ENCODE results near the gene TRIP10. TPM values are rescaled to one million over a fixed set of nuclear protein-coding genes. Genes with fewer than 3 reads are reported as not detected.

Gene TRIP10
- total and polyA plus RNA-seq, 4 donors: 3.4 to 9.9 (median 7.4) TPM

DNA sequence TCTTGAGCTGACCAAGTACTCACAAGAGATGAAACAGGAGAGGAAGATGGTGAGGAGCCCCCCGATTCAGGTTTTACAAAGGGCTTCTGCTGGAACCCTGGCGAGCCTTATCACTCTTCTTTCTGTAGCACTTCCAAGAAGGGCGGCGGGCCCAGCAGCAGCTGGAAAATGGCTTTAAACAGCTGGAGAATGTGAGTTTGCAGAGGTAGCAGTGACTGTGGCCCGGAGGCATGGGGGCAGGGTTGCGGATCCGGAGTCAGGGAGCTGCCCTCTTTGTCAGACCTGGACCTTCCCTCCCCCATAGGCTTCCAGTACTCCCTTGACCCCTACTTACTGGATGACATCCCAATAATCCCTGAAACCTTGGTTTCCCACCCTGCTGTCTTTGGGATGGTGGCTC is 3.6 kb downstream of the TRIP10 start:
- no peak overlapping the region for H3K9ac ChIP-seq (ENCODE audit: low read depth in 1 of 2, low read length in 2 of 2)

DNA sequence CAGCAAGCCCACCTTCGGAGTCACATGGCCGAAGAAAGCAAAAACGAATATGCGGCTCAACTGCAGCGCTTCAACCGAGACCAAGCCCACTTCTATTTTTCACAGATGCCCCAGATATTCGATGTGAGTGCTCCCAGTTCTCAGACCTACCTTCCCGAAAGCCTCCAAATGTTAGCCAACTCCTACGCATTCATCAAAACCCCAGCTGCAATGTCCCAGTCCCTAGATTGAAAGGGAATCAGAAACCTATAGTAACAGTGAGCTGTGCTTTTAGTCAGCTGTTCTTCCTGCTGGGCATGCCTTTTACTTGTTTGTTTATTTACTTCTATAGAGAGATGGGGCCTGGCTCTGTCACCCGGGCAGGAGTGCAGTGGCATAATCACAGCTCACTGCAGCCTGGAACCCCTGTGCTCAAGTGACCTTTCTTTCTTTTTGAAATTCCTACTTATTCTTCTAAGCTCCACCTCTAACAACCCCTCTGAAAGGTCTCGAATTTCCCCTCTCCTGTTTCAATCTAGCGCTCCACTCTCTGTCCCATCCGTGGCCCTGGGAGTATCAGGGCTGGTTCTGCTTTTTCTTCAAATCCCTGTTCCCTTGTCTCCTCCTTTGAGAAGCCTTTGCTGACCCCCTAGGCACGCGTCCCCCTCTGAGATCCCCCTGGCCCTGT is 4.4 kb downstream of the TRIP10 start:
- H3K4me1 ChIP-seq (ENCODE audit: control insufficient read depth in 4 of 4, insufficient read depth in 4 of 4, low read length in 3 of 4): peaks cover 8 to 21% (median 15%) of the 10 kb centered on the region in 4 donors
- H3K27me3 ChIP-seq (ENCODE audit: control insufficient read depth in 4 of 4, insufficient read depth in 4 of 4, low read length in 3 of 4): no peaks in the 10 kb centered on the region
- TF ChIP-seq, protein P1, sequence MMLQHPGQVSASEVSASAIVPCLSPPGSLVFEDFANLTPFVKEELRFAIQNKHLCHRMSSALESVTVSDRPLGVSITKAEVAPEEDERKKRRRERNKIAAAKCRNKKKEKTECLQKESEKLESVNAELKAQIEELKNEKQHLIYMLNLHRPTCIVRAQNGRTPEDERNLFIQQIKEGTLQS (IDR thresholded peaks at IDR 0.05): no peak
- TF ChIP-seq FOXA1 (IDR thresholded peaks at IDR 0.05) (no peak), HNF4G (IDR thresholded peaks at IDR 0.05) (no peak), TAF1 (conservative IDR thresholded peaks at IDR 0.05) (no peak)
- TF ChIP-seq, protein P2, sequence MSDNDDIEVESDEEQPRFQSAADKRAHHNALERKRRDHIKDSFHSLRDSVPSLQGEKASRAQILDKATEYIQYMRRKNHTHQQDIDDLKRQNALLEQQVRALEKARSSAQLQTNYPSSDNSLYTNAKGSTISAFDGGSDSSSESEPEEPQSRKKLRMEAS (IDR thresholded peaks at IDR 0.05): no peak
- H3K4me3 ChIP-seq (ENCODE audit: low read depth in 1 of 3, low read length in 3 of 3): no peak overlapping the region
- no peaks in the 10 kb centered on the region for H3K9me3 ChIP-seq (ENCODE audit: control insufficient read depth in 4 of 4, low read length in 3 of 4)
- no peak overlapping the region for H3K9ac ChIP-seq (ENCODE audit: low read depth in 1 of 2, low read length in 2 of 2)
- H3K27ac ChIP-seq (ENCODE audit: low read depth in 1 of 2, low read length in 2 of 2): no peak overlapping the region
- no peak for DNase-seq (ENCODE audit: low spot score)
- H3K36me3 ChIP-seq (ENCODE audit: control insufficient read depth in 4 of 4, insufficient read depth in 3 of 4, low read depth in 1 of 4, low read length in 3 of 4): peaks cover 2 to 4% (median 2%) of the 10 kb centered on the region in 4 donors
- 93% methylated on average over 15 of the region's 15 CpGs for WGBS

More for the DNA sequence above, 3.6 kb downstream of the TRIP10 start:
- Histone ChIP-seq H3K9me3 (ENCODE audit: control insufficient read depth in 4 of 4, low read length in 3 of 4) (no peaks in the 10 kb centered on the region), H3K4me1 (ENCODE audit: control insufficient read depth in 4 of 4, insufficient read depth in 4 of 4, low read length in 3 of 4) (peaks cover 9 to 27% (median 23%) of the 10 kb centered on the region in 4 donors), H3K27me3 (ENCODE audit: control insufficient read depth in 4 of 4, insufficient read depth in 4 of 4, low read length in 3 of 4) (no peaks in the 10 kb centered on the region), H3K36me3 (ENCODE audit: control insufficient read depth in 4 of 4, insufficient read depth in 3 of 4, low read depth in 1 of 4, low read length in 3 of 4) (peaks cover 2 to 4% (median 2%) of the 10 kb centered on the region in 4 donors), H3K4me3 (ENCODE audit: low read depth in 1 of 3, low read length in 3 of 3) (no peak overlapping the region), H3K27ac (ENCODE audit: low read depth in 1 of 2, low read length in 2 of 2) (no peak overlapping the region)
- TF ChIP-seq, protein P3, sequence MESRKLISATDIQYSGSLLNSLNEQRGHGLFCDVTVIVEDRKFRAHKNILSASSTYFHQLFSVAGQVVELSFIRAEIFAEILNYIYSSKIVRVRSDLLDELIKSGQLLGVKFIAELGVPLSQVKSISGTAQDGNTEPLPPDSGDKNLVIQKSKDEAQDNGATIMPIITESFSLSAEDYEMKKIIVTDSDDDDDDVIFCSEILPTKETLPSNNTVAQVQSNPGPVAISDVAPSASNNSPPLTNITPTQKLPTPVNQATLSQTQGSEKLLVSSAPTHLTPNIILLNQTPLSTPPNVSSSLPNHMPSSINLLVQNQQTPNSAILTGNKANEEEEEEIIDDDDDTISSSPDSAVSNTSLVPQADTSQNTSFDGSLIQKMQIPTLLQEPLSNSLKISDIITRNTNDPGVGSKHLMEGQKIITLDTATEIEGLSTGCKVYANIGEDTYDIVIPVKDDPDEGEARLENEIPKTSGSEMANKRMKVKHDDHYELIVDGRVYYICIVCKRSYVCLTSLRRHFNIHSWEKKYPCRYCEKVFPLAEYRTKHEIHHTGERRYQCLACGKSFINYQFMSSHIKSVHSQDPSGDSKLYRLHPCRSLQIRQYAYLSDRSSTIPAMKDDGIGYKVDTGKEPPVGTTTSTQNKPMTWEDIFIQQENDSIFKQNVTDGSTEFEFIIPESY (IDR thresholded peaks at IDR 0.05): no peak
- TF ChIP-seq YY1 (IDR thresholded peaks at IDR 0.05) (no peak), HNF4G (IDR thresholded peaks at IDR 0.05) (no peak)
- TF ChIP-seq, protein P4, sequence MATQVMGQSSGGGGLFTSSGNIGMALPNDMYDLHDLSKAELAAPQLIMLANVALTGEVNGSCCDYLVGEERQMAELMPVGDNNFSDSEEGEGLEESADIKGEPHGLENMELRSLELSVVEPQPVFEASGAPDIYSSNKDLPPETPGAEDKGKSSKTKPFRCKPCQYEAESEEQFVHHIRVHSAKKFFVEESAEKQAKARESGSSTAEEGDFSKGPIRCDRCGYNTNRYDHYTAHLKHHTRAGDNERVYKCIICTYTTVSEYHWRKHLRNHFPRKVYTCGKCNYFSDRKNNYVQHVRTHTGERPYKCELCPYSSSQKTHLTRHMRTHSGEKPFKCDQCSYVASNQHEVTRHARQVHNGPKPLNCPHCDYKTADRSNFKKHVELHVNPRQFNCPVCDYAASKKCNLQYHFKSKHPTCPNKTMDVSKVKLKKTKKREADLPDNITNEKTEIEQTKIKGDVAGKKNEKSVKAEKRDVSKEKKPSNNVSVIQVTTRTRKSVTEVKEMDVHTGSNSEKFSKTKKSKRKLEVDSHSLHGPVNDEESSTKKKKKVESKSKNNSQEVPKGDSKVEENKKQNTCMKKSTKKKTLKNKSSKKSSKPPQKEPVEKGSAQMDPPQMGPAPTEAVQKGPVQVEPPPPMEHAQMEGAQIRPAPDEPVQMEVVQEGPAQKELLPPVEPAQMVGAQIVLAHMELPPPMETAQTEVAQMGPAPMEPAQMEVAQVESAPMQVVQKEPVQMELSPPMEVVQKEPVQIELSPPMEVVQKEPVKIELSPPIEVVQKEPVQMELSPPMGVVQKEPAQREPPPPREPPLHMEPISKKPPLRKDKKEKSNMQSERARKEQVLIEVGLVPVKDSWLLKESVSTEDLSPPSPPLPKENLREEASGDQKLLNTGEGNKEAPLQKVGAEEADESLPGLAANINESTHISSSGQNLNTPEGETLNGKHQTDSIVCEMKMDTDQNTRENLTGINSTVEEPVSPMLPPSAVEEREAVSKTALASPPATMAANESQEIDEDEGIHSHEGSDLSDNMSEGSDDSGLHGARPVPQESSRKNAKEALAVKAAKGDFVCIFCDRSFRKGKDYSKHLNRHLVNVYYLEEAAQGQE (IDR thresholded peaks at IDR 0.05): no peak
- DNase-seq (ENCODE audit: low spot score): no peak
- WGBS: 89% methylated on average over 7 of the region's 7 CpGs
